ENCODE results near the gene IDUA.

IDUA gene

GRCh38 chr4:1015179-1015578 is 28.3 kb downstream of the IDUA start:
- ChIA-PET CTCF (no interaction called here), POLR2A (interaction anchor here (1.0 kb wide), 1 partner anchor 83 kb away, joined by 3 read pairs; the partner anchor contains the start of genes GAK and TMEM175)
- no peak for DNase-seq (ENCODE audit: extremely low spot score)
- TF ChIP-seq FOXA1 (IDR thresholded peaks at IDR 0.05) (no peak), FOXK2 (IDR thresholded peaks at IDR 0.05) (no peak), CTBP1 (IDR thresholded peaks at IDR 0.05; ENCODE audit: borderline replicate concordance) (no peak), FOXM1 (IDR thresholded peaks at IDR 0.05; ENCODE audit: borderline replicate concordance) (no peak)

- ChIA-PET POLR2A (interaction anchor here (1.0 kb wide), 1 partner anchor 83 kb away, joined by 3 read pairs; the partner anchor contains the start of genes GAK and TMEM175), CTCF (interaction anchor here (0.6 kb wide), 1 partner anchor 330 kb away, joined by 3 read pairs; no protein-coding TSS in a partner anchor)
- DNase-seq (ENCODE audit: extremely low spot score): no peak
- no peak for TF ChIP-seq SP1 (IDR thresholded peaks at IDR 0.05)
These were observed 28.9 kb downstream of the IDUA start for GRCh38 chr4:1015746-1016145.

GRCh38 chr4:1017211-1017610 is 30.4 kb downstream of the IDUA start:
- no peak for TF ChIP-seq L3MBTL2 (conservative IDR thresholded peaks at IDR 0.05)
- no peak for TF ChIP-seq TARDBP (IDR thresholded peaks at IDR 0.05)
- TF ChIP-seq ARNT (IDR thresholded peaks at IDR 0.05): no peak
- no peak for TF ChIP-seq FOXA1 (IDR thresholded peaks at IDR 0.05)
- no peak for TF ChIP-seq NFRKB (IDR thresholded peaks at IDR 0.05)
- no peak for TF ChIP-seq SUZ12 (IDR thresholded peaks at IDR 0.05)
- no peak for TF ChIP-seq BHLHE40 (IDR thresholded peaks at IDR 0.05; ENCODE audit: borderline replicate concordance)
- TF ChIP-seq HDGF (IDR thresholded peaks at IDR 0.05; ENCODE audit: borderline replicate concordance): no peak
- TF ChIP-seq ZNF384 (IDR thresholded peaks at IDR 0.05): no peak
- TF ChIP-seq FOXM1 (IDR thresholded peaks at IDR 0.05; ENCODE audit: borderline replicate concordance): no peak
- TF ChIP-seq SP1 (IDR thresholded peaks at IDR 0.05): no peak
- TF ChIP-seq ELF4 (IDR thresholded peaks at IDR 0.05): no peak
- TF ChIP-seq LEF1 (IDR thresholded peaks at IDR 0.05; ENCODE audit: borderline replicate concordance): no peak
- TF ChIP-seq FOXK2 (IDR thresholded peaks at IDR 0.05): no peak
- TF ChIP-seq CTBP1 (IDR thresholded peaks at IDR 0.05; ENCODE audit: borderline replicate concordance): no peak
- no peak for TF ChIP-seq PKNOX1 (IDR thresholded peaks at IDR 0.05)
- POLR2A ChIA-PET: no interaction called here
- no peak for DNase-seq (ENCODE audit: extremely low spot score)
- CTCF ChIA-PET: no interaction called here

- TF ChIP-seq BHLHE40 (IDR thresholded peaks at IDR 0.05; ENCODE audit: borderline replicate concordance) (no peak), CTBP1 (IDR thresholded peaks at IDR 0.05; ENCODE audit: borderline replicate concordance) (no peak), PKNOX1 (IDR thresholded peaks at IDR 0.05) (no peak), LEF1 (IDR thresholded peaks at IDR 0.05; ENCODE audit: borderline replicate concordance) (no peak), FOXA1 (IDR thresholded peaks at IDR 0.05) (no peak), ELF4 (IDR thresholded peaks at IDR 0.05) (no peak), HDGF (IDR thresholded peaks at IDR 0.05; ENCODE audit: borderline replicate concordance) (no peak), ZNF384 (IDR thresholded peaks at IDR 0.05) (no peak), NFRKB (IDR thresholded peaks at IDR 0.05) (no peak), TARDBP (IDR thresholded peaks at IDR 0.05) (no peak), FOXK2 (IDR thresholded peaks at IDR 0.05) (no peak), FOXM1 (IDR thresholded peaks at IDR 0.05; ENCODE audit: borderline replicate concordance) (no peak), SP1 (IDR thresholded peaks at IDR 0.05) (no peak)
- ChIA-PET CTCF (no interaction called here), POLR2A (no interaction called here)
- DNase-seq (ENCODE audit: extremely low spot score): no peak
These were observed 30.9 kb downstream of the IDUA start for GRCh38 chr4:1017706-1018105.

- CTCF ChIA-PET: no interaction called here
- no peak for TF ChIP-seq PKNOX1 (IDR thresholded peaks at IDR 0.05)
- DNase-seq (ENCODE audit: extremely low spot score): no peak
- POLR2A ChIA-PET: no interaction called here
These were observed 31.5 kb downstream of the IDUA start for GRCh38 chr4:1018147-1019020.

GRCh38 chr4:1019320-1019719 is 32.5 kb downstream of the IDUA start:
- POLR2A ChIA-PET: no interaction called here
- no peak for DNase-seq (ENCODE audit: extremely low spot score)
- CTCF ChIA-PET: no interaction called here
- TF ChIP-seq ELF4 (IDR thresholded peaks at IDR 0.05) (no peak), NFRKB (IDR thresholded peaks at IDR 0.05) (no peak), ZNF384 (IDR thresholded peaks at IDR 0.05) (no peak), LEF1 (IDR thresholded peaks at IDR 0.05; ENCODE audit: borderline replicate concordance) (no peak), SUZ12 (IDR thresholded peaks at IDR 0.05) (no peak), FOXA1 (IDR thresholded peaks at IDR 0.05) (no peak), FOXM1 (IDR thresholded peaks at IDR 0.05; ENCODE audit: borderline replicate concordance) (no peak), BHLHE40 (IDR thresholded peaks at IDR 0.05; ENCODE audit: borderline replicate concordance) (no peak), PKNOX1 (IDR thresholded peaks at IDR 0.05) (no peak), ARNT (IDR thresholded peaks at IDR 0.05) (no peak), L3MBTL2 (conservative IDR thresholded peaks at IDR 0.05) (no peak), HDGF (IDR thresholded peaks at IDR 0.05; ENCODE audit: borderline replicate concordance) (no peak), SP1 (IDR thresholded peaks at IDR 0.05) (no peak), TARDBP (IDR thresholded peaks at IDR 0.05) (no peak)
